GM19452 (cell line): ENCODE data around the gene FAM111A.

ENCODE experiments used
- ATAC-seq: cut with Tn5 transposase; IDR thresholded peaks from one replicate; pipeline ENCODE4 v1.9.1; 2021; ENCODE audit not compliant: unreplicated experiment

FAM111A gene

GRCh38 chr11:59178402-59178801 is 35.7 kb downstream of the FAM111A start:
- ATAC-seq = no peak

GRCh38 chr11:59179121-59179520 is 36.5 kb downstream of the FAM111A start:
- ATAC-seq = no peak

- no peak for ATAC-seq
Measured at GRCh38 chr11:59180168-59180776, 37.6 kb downstream of the FAM111A start.

- ATAC-seq = no peak
Measured at GRCh38 chr11:59180907-59181306, 38.3 kb downstream of the FAM111A start.

GRCh38 chr11:59181746-59182456 is 39.2 kb downstream of the FAM111A start:
- ATAC-seq = no peak

GRCh38 chr11:59182457-59183151 is 39.9 kb downstream of the FAM111A start:
- ATAC-seq = no peak

- ATAC-seq = no peak
Measured at GRCh38 chr11:59183771-59184170, 41.1 kb downstream of the FAM111A start.

- ATAC-seq = no peak
Measured at GRCh38 chr11:59184691-59185339, 42.2 kb downstream of the FAM111A start.

GRCh38 chr11:59185386-59185945 is 42.8 kb downstream of the FAM111A start:
- no peak for ATAC-seq

- ATAC-seq = no peak
Measured at GRCh38 chr11:59186130-59186594, 43.5 kb downstream of the FAM111A start.

GRCh38 chr11:59187035-59187434 is 44.4 kb downstream of the FAM111A start:
- ATAC-seq = no peak

- ATAC-seq = no peak
Measured at GRCh38 chr11:59187587-59187986, 44.9 kb downstream of the FAM111A start.

GRCh38 chr11:59188954-59189353 is 46.3 kb downstream of the FAM111A start:
- no peak for ATAC-seq

- ATAC-seq = no peak
Measured at GRCh38 chr11:59189986-59190385, 47.3 kb downstream of the FAM111A start.

- no peak for ATAC-seq
Measured at GRCh38 chr11:59191095-59191494, 48.4 kb downstream of the FAM111A start.

- ATAC-seq = no peak
Measured at GRCh38 chr11:59191890-59192289, 49.2 kb downstream of the FAM111A start.

GRCh38 chr11:59192446-59193020 is 49.9 kb downstream of the FAM111A start:
- no peak for ATAC-seq

- ATAC-seq = no peak
Measured at GRCh38 chr11:59193587-59194130, 51.0 kb downstream of the FAM111A start.

GRCh38 chr11:59195586-59195985 is 52.9 kb downstream of the FAM111A start:
- no peak for ATAC-seq

GRCh38 chr11:59196777-59197176 is 54.1 kb downstream of the FAM111A start:
- ATAC-seq = no peak

GRCh38 chr11:59197991-59198390 is 55.3 kb downstream of the FAM111A start:
- no peak for ATAC-seq
